NCI-H2196 (cell line): Measurements from ENCODE around the gene MR1.

Experiments used
- DNase-seq: peaks from one replicate; lab custom pipeline; 2025; ENCODE audit not compliant: unreplicated experiment; lab: John Stamatoyannopoulos, UW

MR1 gene

DNA sequence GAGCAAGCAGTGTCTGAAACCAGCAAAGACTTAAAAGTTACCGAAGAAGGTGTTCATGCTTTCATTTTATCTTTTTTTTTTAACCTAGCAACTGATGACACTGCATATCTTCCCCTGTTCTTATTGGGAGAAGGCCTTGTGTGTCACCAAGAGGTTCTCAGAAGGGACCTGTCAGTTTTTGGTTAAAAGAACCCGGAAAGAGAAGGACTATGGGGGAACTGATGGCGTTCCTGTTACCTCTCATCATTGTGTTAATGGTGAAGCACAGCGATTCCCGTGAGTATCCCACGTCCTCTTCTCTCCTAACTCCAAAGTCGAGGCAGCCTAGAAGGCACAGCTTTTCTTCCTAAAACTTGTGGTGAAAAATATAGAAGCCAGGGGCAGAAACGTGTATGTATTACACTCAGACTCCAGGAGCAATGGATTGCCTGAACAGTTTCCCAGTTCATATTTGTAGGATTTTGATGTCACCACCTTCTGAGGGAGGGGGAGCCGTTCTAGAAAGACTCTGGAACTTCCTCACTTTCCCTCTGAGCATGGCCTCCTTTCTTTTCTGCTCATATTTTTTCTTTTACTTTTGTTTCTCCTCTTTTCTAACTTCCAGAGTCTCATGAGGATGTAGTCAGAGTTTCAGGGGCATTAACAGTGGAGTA, at the start of gene MR1:
Gene MR1, plus strand, starts transcription at position 185 of the 653 bp plus-strand sequence. Its CDS starts 25 bp downstream, at position 210.
- DNase-seq, result peak; percentile 63

DNA sequence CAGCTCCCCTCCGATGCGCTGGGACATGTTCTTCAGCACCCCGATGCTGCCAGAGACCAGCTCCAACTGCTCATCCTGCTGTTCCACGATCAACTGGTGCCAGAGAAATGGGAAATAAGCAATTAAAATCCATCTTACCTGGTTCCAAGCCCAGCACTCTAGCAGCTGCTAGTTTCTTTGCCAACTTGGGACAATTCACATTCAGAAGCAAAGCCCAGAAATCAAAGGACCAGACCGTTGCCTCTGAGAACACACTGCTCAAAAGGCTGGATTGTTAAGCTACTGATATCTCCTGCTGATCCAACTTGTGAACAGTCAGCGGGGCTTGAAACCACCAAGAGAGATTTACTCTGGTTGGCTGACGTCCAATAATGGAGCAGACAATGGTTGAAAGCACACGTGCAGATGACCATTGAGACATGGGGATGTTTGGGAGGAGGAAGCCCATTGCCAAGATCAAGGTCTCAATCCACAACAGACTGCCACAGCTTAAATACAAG, 45.5 kb upstream of the MR1 start:
- peak; percentile 77 for DNase-seq

DNA sequence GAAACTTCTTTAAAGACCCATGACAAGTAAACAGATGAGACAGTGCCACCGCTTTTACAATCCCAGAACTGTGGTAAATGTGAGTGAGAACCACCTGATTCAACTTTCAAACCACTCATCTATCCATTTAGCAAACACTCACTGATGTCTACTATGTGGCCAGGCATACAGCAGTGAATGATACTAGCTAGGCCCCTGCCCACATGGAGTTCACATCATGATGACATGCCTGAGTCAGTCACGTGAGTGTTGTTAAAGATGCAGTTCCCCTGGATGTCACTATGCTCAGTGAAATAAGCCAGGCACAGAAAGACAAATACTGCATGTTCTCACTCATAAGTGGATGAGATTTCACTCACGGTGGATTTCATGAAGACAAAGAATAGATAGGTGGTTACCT, 39.5 kb upstream of the MR1 start:
- no peak for DNase-seq

DNA sequence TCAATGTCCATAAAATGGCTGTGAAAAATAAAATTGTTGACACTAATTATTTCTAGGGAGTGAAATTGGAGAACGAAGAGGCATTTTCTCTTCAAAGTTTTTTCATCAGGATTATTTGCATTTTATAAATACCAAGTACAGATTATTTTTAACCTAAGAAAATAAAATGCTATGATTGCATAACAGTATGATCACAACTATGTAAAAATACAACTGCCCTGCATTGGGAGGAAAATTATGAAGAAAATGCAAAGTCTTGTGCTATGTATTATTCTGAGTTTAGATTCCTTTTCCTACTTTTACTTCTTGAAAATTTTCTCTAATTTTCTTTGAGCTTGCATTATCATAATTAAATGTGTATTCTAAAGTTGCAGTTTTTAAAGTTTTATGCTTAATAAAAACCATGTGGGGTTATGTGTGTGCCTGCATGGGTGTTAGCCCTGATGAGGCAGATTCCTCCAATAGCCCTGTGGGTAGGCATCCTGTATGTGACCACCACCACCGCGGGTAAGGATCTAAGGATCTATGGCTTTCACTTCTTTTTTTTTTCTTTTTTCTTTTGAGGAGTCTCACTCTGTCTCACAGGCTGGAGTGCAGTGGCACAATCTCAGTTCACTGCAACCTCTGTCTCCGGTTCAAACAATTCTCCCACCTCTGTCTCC, 35.8 kb upstream of the MR1 start:
- DNase-seq, result no peak

DNA sequence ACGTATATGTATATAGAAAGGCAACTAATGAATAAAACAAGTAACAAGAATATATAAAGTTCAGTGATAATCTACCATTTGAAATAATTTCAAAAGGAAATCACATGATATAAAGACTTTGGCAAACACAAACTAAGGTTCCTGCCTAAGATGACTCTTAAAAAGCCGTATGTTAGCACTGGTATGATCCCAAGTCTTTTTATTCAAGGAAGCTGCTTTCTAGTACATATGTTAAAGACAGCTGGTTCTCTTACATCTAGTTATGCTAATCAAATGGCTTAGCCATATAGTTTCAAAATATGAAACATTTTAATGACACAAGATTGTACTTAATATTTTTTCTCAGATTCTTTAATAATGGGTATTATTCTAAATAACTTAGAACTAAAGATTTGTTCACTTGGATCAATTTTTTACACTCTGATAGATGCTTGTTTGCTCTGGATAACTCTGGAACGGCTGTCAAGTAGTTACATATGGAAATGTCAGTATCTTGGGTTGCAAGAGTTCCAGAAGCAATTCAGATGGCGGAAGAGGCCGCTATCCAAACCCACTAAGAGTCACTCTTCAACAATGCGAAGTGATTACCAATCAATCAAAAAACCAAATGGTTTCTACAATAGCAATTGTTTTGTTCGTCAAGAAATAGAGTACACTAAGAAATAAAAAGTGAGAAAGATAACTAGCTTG, 32.5 kb upstream of the MR1 start:
- no peak for DNase-seq

DNA sequence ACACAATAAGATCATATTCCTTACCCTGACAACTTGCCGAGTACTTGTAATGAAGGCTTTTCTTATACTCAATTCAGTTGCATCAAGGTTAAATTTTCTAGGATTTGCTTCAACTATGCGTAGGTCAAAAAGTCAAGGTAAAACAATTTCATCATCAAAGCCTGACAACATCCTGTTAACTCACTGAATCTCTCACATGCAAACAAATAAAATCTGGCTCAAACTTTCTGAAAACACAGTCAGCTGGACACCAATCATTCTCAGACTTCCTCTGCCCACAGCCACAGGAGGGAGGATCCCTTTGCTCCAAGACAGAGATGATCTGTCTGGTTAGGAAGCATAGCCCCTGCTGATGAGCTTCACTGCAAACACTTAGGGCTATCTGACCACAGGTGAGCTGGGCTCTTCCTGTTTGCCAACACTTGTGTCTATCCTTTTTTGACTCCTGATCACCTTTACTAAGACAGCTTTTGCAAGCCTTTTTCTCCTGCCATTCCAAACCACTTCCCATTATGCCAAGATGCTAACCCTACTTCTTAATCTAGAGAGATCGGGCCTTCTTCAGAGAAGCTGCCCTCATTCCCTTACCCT, 31.1 kb upstream of the MR1 start:
- no peak for DNase-seq

DNA sequence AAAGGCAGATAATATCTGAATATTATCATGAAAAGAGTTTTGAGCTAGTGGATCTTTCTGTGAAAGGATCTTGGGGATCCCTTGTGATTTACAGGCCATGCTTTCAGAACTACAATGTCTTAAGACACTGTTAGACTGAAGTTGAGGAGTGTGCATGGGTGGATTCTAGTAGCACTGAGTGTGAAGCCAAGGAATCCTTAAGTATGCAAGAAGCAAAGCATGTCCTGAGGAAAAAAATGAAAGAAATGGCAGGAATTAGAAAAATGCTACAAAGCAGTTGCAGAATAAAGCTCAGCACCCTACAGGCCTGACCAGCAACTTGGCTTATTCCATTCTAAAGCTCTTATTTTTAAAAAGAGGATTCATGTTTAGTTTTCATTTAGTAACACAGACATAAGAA, 23.0 kb upstream of the MR1 start:
- no peak for DNase-seq

DNA sequence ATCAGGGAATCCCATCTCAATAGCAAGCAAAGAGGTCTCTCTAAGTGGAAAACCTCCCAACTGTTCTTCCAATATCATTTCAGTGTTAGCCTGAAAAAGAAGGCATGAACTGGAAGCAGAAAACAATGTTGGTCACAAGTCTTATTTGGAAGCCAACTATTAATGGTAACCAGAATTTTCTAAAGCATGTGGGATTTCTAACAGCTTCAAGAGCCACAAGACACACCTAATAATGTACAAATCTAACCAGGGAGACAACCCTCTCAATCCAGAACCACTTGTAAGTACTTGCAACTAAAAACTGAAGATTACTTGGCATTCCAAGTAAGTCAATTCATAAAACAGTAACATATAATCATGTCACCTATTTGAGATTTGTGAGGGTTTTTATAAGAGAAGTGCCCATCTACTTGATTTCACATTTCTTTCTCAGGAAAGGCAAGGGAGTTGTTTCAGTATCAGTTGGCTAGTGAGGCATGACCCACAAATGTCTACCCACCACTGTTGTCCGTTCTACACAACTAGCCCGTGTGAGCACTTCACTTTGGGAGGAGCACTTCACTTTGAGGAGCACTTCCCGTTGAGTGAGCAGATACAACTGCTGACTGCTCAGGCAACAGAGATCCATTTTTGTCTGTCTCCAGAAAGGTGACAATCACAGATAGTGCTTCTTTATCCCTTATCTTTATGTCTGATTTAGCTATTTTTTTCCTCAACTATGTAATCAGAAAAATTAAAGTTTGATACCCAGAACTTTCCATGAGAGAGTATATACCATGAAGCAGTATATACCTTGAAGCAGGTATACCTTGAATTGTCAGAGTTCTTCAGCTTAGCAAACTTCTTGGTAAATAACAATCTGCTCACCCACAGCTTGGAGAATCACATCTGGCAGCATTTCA, 22.2 kb upstream of the MR1 start:
- no peak for DNase-seq

DNA sequence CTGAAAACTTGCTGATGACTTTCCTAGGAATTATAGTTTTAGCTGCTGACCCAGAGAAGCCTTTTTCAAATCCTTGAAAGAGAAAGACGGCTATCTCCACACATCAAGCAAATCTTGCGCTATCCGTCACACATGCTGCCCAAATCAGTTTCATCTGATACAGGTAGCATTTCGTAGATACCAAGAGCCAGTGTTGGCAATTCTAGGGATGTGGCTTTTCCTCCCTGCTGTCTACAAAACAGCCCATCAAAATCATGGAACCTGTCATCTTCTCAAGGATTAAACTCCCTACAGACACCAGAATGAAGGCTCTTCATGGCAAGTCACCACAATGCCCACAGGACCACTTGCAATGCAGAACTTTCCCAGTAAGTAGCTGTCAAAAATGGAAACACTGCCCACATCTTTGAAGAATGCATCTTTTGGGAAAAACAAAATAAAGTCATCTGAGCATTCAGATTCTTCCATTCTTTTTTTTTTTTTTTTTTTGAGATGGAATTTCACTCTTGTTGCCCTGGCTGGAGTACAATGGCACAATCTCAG, 21.5 kb upstream of the MR1 start:
- DNase-seq, result no peak

DNA sequence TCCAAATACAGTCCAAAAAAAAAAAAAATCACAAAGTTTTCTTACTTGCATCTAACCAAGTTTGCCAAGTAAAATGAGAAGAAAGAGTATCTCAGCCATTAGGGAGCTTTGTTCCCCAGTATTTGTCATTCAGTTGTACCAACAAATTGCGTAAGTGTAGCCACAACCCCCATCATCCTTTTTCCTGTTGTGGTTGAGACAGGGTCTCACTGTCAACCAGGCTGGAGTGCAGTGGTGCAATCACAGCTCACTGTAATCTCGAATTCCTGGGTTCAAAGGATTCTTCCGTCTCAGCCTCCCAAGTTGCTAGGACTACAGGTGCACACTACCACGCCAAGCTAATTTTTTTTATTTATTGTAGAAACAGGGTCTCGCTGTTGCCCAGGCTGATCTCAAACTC, 20.6 kb upstream of the MR1 start:
- no peak for DNase-seq

DNA sequence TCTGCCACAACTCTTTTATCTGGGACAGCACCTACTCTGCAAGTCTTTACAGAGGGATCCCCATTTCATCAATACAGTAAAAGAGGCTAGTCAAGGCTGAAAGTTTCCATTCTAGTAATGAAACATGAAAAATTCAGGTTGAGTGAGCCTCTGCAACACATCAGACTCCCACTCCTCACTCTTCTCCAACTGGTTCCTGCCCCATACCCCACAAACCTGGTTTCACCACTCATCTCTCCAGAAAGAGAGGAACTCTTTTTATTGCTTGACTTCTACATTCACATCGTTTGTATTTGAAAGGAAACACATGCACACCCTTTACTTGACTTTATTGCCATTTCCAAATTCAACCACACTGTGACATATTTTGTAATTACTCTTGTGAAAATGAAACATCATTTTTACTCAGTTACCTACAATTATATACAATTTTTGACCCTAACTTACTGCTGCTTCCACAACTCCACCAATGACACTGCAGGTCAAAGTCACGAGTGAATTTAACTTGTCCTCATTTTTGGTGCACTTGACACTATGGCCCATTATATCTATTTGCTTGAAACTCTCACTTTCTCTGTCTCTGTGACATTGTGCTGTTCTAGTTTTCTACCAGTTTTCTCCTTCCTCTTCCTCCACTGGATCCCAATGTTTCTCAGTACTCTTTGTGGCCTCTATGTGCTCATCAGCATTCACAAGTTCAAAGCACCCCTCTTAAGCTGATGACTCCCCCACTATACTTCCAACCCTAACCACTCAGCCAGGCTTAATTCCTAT, 19.1 kb upstream of the MR1 start:
- no peak for DNase-seq

DNA sequence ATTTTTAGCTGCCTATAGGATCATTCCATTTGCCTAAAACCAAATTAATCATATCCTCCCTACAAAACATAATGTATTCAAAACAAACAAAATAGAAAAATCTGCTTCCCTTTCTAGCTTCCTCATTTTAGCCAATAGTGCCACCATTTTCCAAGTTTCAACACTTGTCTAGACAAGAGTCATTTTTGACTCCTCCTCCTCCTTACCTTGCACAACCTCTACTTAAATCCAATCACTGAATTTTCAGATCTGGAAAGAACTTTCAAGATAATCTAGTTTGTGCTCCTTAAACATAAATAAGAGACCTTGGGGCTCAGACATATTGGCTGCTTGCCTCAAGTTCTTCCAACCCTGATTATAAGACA, 18.6 kb upstream of the MR1 start:
- DNase-seq, result no peak

DNA sequence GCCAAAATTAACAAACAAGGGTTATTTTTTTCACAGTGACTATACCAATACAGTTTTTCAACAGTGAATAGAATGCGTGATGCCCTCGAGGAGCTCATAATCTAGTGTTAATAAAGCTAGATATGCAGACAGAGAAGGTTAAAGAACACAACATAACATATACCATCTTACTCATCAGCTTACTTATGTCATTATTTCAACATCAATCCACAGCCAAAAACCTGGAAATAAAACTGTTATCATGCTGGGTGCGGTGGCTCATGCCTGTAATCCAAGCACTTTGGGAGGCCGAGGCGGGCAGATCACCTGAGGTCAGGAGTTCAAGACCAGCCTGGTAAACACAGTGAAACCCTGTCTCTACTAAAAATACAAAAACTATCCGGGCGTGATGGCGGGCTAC, 17.2 kb upstream of the MR1 start:
- DNase-seq, result no peak

DNA sequence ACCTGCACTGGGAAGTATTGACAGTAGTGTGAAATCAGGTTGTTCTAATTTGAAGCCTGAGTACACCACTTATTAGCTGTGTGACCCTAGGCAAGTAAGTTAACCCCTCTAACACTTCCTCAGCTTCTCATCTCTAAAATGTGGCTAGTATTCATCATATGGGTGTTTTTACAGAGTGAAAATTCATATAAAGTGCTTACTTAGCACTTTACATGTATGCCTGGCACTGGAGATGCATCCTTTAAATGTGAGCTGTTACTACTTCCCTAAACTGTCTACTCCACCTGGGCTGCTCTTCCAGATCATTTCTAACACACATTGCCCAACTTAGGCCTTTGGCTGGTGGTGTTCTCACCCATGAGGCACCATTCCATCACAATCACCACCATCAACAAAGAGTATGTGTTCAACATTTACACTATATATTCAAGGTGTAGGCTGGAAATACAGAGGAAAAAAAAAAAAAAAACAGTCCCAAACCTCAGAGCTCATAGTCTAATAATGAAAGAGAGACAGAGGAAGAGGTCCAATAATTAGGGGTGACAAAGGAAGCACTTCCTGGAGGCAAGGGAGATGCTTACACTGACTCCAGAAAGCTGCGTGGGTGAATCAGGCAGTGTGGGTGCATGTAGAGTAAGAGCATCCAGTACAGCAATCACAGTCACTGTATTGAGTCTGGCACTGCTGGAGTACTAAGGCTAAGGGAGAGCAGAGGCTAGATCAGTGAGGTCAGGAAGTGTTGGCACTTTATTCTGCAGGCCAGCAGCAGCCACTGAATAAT, 14.7 kb upstream of the MR1 start:
- no peak for DNase-seq

DNA sequence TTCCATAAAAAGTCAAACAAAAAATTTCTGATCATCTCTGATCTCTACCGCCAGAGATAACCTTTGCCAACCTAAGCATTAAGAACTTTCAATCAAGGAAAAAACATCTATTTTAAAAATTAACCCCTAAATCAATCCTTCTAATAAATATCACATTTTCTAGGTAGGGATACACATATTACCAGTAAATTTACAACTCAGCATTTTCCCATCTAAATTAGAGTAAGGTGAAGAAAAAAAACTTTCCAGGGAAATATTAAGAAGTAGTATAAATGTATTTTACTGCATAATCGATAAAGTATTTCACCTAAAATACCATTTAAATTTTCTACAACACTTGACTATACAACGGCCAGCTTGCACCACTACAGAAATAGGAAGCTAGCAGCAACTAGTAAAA, 12.6 kb upstream of the MR1 start:
- DNase-seq, result no peak

DNA sequence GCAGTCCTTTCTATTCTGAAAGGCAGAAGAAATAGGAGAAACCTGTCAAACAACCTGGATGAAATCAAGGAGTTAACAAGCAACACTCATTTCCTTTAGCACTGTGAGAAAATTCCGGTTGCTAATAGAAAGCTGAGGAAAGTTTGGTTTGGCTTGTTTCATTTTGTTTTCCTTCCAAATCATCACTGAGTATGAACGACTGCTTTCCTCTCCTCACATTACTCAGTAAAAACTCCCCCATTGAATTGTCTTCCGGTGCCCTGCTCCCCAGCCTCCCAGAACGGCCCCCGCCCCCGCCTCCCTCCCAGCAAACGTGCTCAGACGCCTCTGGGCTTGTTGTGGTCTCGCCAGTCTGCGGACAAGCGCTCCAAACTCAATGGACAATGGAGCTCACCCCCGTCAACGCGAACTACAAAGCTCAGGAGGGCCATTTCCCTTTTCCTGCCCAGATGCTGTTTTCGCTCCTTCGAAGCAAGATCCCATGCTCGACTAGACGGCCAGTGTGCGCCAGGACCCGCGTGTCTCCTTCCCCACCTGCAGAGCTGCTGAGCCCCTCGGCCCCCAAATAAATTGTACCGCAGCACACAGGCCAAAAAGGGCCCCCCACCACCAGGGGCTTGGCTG, 11.9 kb upstream of the MR1 start:
- DNase-seq, result peak; percentile 51

DNA sequence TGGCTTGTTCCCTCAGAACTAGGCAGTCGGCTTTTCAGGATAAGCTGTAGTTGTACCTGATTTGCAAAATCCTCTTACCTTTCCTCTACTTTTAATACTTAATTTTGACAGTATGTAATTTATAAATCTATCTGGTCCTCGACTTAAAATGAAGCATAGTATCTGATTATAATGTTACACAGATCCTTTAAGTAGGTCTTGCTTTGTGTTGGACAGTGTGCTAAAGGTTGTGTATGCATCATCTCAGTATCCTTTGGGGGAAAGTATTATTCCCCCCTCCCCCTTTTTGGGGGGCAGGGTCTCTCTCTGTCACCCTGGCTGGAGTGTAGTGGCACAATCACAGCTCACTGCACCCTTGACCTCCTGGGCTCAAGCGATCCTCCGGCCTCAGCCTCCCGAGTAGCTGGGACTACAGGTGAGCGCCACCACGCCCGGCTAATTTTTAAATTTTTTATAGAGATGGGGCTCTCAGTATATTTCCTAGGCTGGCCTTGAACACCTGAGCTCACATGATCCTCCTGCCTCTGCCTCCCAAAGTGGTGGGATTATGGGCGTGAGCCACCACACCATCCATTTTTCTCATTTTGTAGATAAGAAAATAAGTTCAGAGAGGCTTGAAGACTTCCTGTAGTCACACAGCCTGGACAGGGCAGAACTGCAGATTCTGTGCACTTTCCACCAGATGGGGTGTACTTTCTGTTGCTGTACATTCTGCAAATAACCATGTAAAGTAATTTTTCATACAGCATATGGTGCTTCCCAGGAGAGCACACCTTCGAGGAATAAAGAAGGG, 10.3 kb upstream of the MR1 start:
- no peak for DNase-seq

DNA sequence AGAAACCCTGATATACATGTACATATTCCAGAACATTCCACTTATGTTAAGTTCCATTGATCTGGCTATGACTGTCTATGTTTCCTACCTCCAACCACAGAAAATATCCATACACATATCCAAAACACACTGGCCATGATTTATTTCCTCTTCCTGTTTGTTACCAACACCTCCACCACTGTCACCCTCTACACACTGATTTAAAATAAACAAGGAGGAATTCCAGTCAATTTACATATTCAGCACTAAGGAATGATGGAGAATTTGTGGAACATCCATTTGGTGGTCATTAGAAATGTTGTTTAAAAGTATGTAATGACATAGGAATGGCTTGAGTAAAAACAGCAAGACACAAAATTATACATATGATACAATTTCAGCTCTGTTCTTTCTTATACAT, 5.6 kb upstream of the MR1 start:
- DNase-seq, result no peak
